Gastrocnemius medialis (tissue), 4 donors: ENCODE results near the gene POLN. TPM values are rescaled to one million over a fixed set of nuclear protein-coding genes. Genes with fewer than 3 reads are reported as not detected.
A peak's percentile ranks its signal among the peaks of the same experiment; 100 is the strongest.

Source experiments
- ATAC-seq, 2 donors: fragments of 150-250 bp; one replicate each; pipeline ENCODE4 v1.9.1; 2016
- DNase-seq, 2 donors: peaks; one replicate each; pipeline ENCODE4 v3.0.0-alpha.2; 2019
- H3K27ac ChIP-seq, 4 donors: fragments of 200-600 bp; sonication (generic); 1 replicate in 1 of 4; 2 replicates in 3 of 4; pipeline ENCODE4 v1.5.1; 2016 to 2018; ENCODE audit warnings: mild to moderate bottlenecking in 2 of 4, moderate library complexity in 1 of 4
- H3K27me3 ChIP-seq, 3 donors: fragments of 200-600 bp; sonication (generic) in 2 of 3; 1 replicate in 1 of 3; 2 replicates in 2 of 3; pipeline versions ENCODE4 v1.5.1 to v1.6.0; 2016 to 2019; ENCODE audit warnings: mild to moderate bottlenecking in 1 of 3, moderate library complexity in 1 of 3
- H3K36me3 ChIP-seq, 2 donors: fragments of 200-600 bp; sonication (generic) in 1 of 2; one replicate each; pipeline ENCODE4 v1.5.1; 2017 to 2018
- H3K4me1 ChIP-seq, 2 donors: fragments of 200-600 bp; sonication (generic) in 1 of 2; one replicate each; pipeline ENCODE4 v1.5.1; 2016 to 2017; ENCODE audit warnings: mild to moderate bottlenecking in 2 of 2
- H3K4me3 ChIP-seq, 4 donors: fragments of 200-600 bp; sonication (generic) in 3 of 4; 1 replicate in 1 of 4; 2 replicates in 3 of 4; pipeline ENCODE4 v1.5.1; 2016 to 2019; ENCODE audit warnings: mild to moderate bottlenecking in 2 of 4
- H3K9me3 ChIP-seq, 3 donors: fragments of 200-600 bp; sonication (generic) in 2 of 3; 1 replicate in 1 of 3; 2 replicates in 2 of 3; pipeline ENCODE4 v1.5.1; 2016 to 2019
- CTCF ChIP-seq, 5 experiments: fragments of 450-650 bp in 3 of 5; fragments of 200-600 bp in 2 of 5; sonication (generic) in 2 of 5; IDR thresholded peaks in 4 of 5; conservative IDR thresholded peaks in 1 of 5; 1 replicate in 4 of 5; 2 replicates in 1 of 5; pipeline ENCODE4 v1.5.1; 2016 to 2019; ENCODE audit warnings: antibody characterized with exemption in 5 of 5, mild to moderate bottlenecking in 3 of 5, moderate library complexity in 3 of 5
- POLR2A ChIP-seq, 2 donors: fragments of 450-650 bp; IDR thresholded peaks; one replicate each; pipeline ENCODE4 v1.6.1; 2017; ENCODE audit warnings: antibody characterized with exemption in 2 of 2, mild to moderate bottlenecking in 2 of 2, moderate library complexity in 2 of 2
- in situ Hi-C, 4 donors: fragments of 200-750 bp; cut with MboI; loops; one replicate each; pipeline versions ENCODE4 v1.15.0 to v1.8.0; 2017; ENCODE audit warnings: low sequenced_read_pairs in 4 of 4
- intact Hi-C: fragments of 100-400 bp; cut with DNase I; formaldehyde crosslinking; loops from one replicate; pipeline ENCODE4 v1.15.1; 2023; ENCODE audit warnings: low total_unique reads
- total RNA-seq, 4 donors: library from RNA; depleted of rRNA; stranded (reverse); fragments of >200 nt; gene quantifications; one replicate each; pipeline versions ENCODE4 v1.1.0 to v1.2.3, GENCODE V29; 2016

The POLN gene
- total RNA-seq, 4 donors from 2014 or later, result 0.71 to 2.0 (median 0.86) TPM; not detected in 1

- Histone ChIP-seq H3K4me1 (peaks cover 3 to 30% of the 10 kb centered on the region in 2 donors), H3K9me3 (no peaks in the 10 kb centered on the region), H3K27me3 (no peaks in the 10 kb centered on the region), H3K4me3 (no peak overlapping the region), H3K36me3 (peaks cover 0 to 47% of the 10 kb centered on the region in 2 donors), H3K27ac (no peak overlapping the region)
- in situ Hi-C loops, result loop anchor here in 3 of 4 donors (25.0 kb wide), 2 partner anchors 163 to 713 kb away; partner anchors contain the start of genes CFAP99 (in 2 of the 3), ZFYVE28 (in 2 of the 3), GRK4 (in 1 of the 3) and NOP14 (in 1 of the 3)
- no peak for ATAC-seq
- TF ChIP-seq CTCF (IDR thresholded peaks at IDR 0.05 in 4 of 5, conservative IDR thresholded peaks at IDR 0.05 in 1 of 5) (no peak), POLR2A (IDR thresholded peaks at IDR 0.05) (no peak)
- intact Hi-C loops, result no loop called here
- DNase-seq, result no peak
Observed at GRCh38 chr4:2249526-2250356, 7.8 kb upstream of the POLN start.

DNA sequence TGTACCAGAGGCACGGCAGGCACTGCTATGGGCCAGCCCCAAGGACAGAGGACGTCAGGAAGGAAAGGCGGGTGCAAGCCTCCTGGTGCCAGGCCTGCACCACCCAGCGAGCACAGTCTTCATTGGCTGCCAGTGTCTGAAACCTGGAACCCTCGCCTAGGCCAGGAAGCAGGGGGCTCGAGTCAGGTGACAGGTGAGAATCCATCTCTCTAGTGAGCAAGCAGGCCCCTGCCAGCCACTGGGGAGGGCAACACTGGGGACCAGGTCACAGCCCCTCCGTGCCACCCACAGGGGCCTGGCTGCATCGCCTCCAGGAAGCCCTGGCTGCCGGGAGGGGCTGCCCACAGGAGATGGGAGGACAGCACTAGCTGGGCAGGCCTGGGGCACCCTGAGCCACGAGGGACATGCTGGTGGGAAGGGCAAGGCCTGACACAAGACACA, 6.9 kb upstream of the POLN start:
- Histone ChIP-seq H3K27me3 (no peaks in the 10 kb centered on the region), H3K36me3 (peaks cover 0 to 43% of the 10 kb centered on the region in 2 donors), H3K9me3 (no peaks in the 10 kb centered on the region), H3K4me3 (no peak overlapping the region), H3K4me1 (peaks cover 3 to 23% of the 10 kb centered on the region in 2 donors), H3K27ac (no peak overlapping the region)
- no peak for TF ChIP-seq CTCF (IDR thresholded peaks at IDR 0.05 in 4 of 5, conservative IDR thresholded peaks at IDR 0.05 in 1 of 5)
- TF ChIP-seq POLR2A (IDR thresholded peaks at IDR 0.05), result no peak
- no peak for ATAC-seq
- DNase-seq, result no peak
- intact Hi-C loops (no loop called here), in situ Hi-C loops (loop anchor here in 3 of 4 donors (25.0 kb wide), 2 partner anchors 163 to 713 kb away; partner anchors contain the start of genes CFAP99 (in 2 of the 3), ZFYVE28 (in 2 of the 3), GRK4 (in 1 of the 3) and NOP14 (in 1 of the 3))

- in situ Hi-C loops (loop anchor here in 3 of 4 donors (25.0 kb wide), 2 partner anchors 164 to 714 kb away; partner anchors contain the start of genes CFAP99 (in 2 of the 3), ZFYVE28 (in 2 of the 3), GRK4 (in 1 of the 3) and NOP14 (in 1 of the 3)), intact Hi-C loops (no loop called here)
- peaks cover 0 to 39% of the 10 kb centered on the region in 2 donors for H3K36me3 ChIP-seq
- no peak for ATAC-seq
- H3K4me1 ChIP-seq, result peaks cover 0 to 18% of the 10 kb centered on the region in 2 donors
- peak in 1 of 2 donors; percentile 1 for DNase-seq
- H3K27me3 ChIP-seq, result no peaks in the 10 kb centered on the region
- no peak overlapping the region for H3K27ac ChIP-seq
- H3K4me3 ChIP-seq, result no peak overlapping the region
- TF ChIP-seq CTCF (IDR thresholded peaks at IDR 0.05 in 4 of 5, conservative IDR thresholded peaks at IDR 0.05 in 1 of 5) (no peak), POLR2A (IDR thresholded peaks at IDR 0.05) (no peak)
- no peaks in the 10 kb centered on the region for H3K9me3 ChIP-seq
Observed at GRCh38 chr4:2248044-2248780, 6.3 kb upstream of the POLN start.

GRCh38 chr4:2247128-2248043, 5.5 kb upstream of the POLN start:
- Histone ChIP-seq H3K4me1 (peaks cover 0 to 9% of the 10 kb centered on the region in 2 donors), H3K4me3 (no peak overlapping the region), H3K27me3 (no peaks in the 10 kb centered on the region), H3K27ac (no peak overlapping the region), H3K36me3 (peaks cover 0 to 38% of the 10 kb centered on the region in 2 donors), H3K9me3 (no peaks in the 10 kb centered on the region)
- no peak for DNase-seq
- no peak for ATAC-seq
- intact Hi-C loops, result no loop called here
- in situ Hi-C loops, result loop anchor here in 3 of 4 donors (25.0 kb wide), 2 partner anchors 165 to 715 kb away; partner anchors contain the start of genes CFAP99 (in 2 of the 3), ZFYVE28 (in 2 of the 3), GRK4 (in 1 of the 3) and NOP14 (in 1 of the 3)
- TF ChIP-seq CTCF (IDR thresholded peaks at IDR 0.05 in 4 of 5, conservative IDR thresholded peaks at IDR 0.05 in 1 of 5) (no peak), POLR2A (IDR thresholded peaks at IDR 0.05) (no peak)
